Cardiac muscle cell (in vitro differentiated cells and primary cell): ENCODE data around the gene FAM47E. TPM values are rescaled to one million over a fixed set of nuclear protein-coding genes. Genes with fewer than 3 reads are reported as not detected.
"Not testable (repeated sequence)": the region's sequence is repeated elsewhere in the genome, so short reads cannot be mapped to it uniquely, and the experiment has no call there.

Experiments
- DNase-seq, 2 donors: peaks; one replicate each; pipeline versions ENCODE4 v3.0.0 to v3.0.0-alpha.2; 2010 to 2017; ENCODE audit warnings: low read depth in 1 of 2, low spot score in 1 of 2
- H3K27ac ChIP-seq: fragments of 200-600 bp; sonication (generic); 2 replicates; pipeline ENCODE4 v1.5.1; 2016
- H3K27me3 ChIP-seq: fragments of 200-600 bp; sonication (generic); 2 replicates; pipeline ENCODE4 v1.6.0; 2016; ENCODE audit warnings: control low read depth
- H3K36me3 ChIP-seq: fragments of 200-600 bp; sonication (generic); 2 replicates; pipeline ENCODE4 v1.5.1; 2016; ENCODE audit warnings: control low read depth
- H3K4me1 ChIP-seq: fragments of 200-600 bp; sonication (generic); 2 replicates; pipeline ENCODE4 v1.8.1; 2017; ENCODE audit warnings: low read depth, mild to moderate bottlenecking, mixed run types
- H3K4me3 ChIP-seq: fragments of 200-600 bp; sonication (generic); 2 replicates; pipeline ENCODE4 v1.5.1; 2016; ENCODE audit warnings: mild to moderate bottlenecking
- H3K9me3 ChIP-seq: fragments of 200-600 bp; sonication (generic); 2 replicates; pipeline ENCODE4 v1.5.1; 2017; ENCODE audit warnings: low read depth, mild to moderate bottlenecking, control low read depth
- CTCF ChIP-seq: IDR thresholded peaks from 2 replicates; pipeline ENCODE4 v1.5.1; 2012; ENCODE audit warnings: low read depth, mild to moderate bottlenecking, low read length
- polyA plus RNA-seq: library from polyadenylated mRNA; unstranded; fragments of >200 nt; fragmentation: Nextera tagmentation; extraction: Ambion mirVana; gene quantifications from 2 replicates; pipeline ENCODE4 v1.2.1, GENCODE V29; 2016
- total RNA-seq: library from RNA; depleted of rRNA; stranded (reverse); fragments of >200 nt; gene quantifications from 2 replicates; pipeline ENCODE4 v1.2.3, GENCODE V29; 2016

The FAM47E gene
- total and polyA plus RNA-seq, 2 experiments from 2014 or later, result 2.4 to 7.4 TPM

- DNase-seq, result no peak
- no peak for TF ChIP-seq CTCF
- Histone ChIP-seq H3K27me3 (no peaks in the 10 kb centered on the region), H3K4me3 (no peak overlapping the region), H3K27ac (no peak overlapping the region), H3K36me3 (no peaks in the 10 kb centered on the region), H3K9me3 (no peaks in the 10 kb centered on the region), H3K4me1 (no peaks in the 10 kb centered on the region)
Measured at GRCh38 chr4:76238236-76238635, 13.3 kb upstream of the FAM47E start.

GRCh38 chr4:76238701-76239100, 12.8 kb upstream of the FAM47E start:
- Histone ChIP-seq H3K36me3 (no peaks in the 10 kb centered on the region), H3K4me3 (no peak overlapping the region), H3K27ac (no peak overlapping the region), H3K9me3 (no peaks in the 10 kb centered on the region), H3K4me1 (no peaks in the 10 kb centered on the region), H3K27me3 (no peaks in the 10 kb centered on the region)
- no peak for DNase-seq
- no peak for TF ChIP-seq CTCF

GRCh38 chr4:76240236-76240635, 11.3 kb upstream of the FAM47E start:
- no peaks in the 10 kb centered on the region for H3K4me1 ChIP-seq
- H3K27ac ChIP-seq, result no peak overlapping the region
- TF ChIP-seq CTCF, result no peak
- no peak for DNase-seq
- H3K4me3 ChIP-seq, result no peak overlapping the region
- no peaks in the 10 kb centered on the region for H3K36me3 ChIP-seq
- H3K27me3 ChIP-seq, result no peaks in the 10 kb centered on the region
- H3K9me3 ChIP-seq, result no peaks in the 10 kb centered on the region

- H3K27me3 ChIP-seq, H3K4me3 ChIP-seq, H3K27ac ChIP-seq, H3K36me3 ChIP-seq, H3K4me1 ChIP-seq, H3K9me3 ChIP-seq, DNase-seq: not testable (repeated sequence)
Measured at GRCh38 chr4:76243877-76244276, 7.6 kb upstream of the FAM47E start.

GRCh38 chr4:76246025-76246424, 5.5 kb upstream of the FAM47E start:
- H3K27ac ChIP-seq, result no peak overlapping the region
- H3K4me1 ChIP-seq, result no peaks in the 10 kb centered on the region
- peaks cover 19% of the 10 kb centered on the region for H3K27me3 ChIP-seq
- H3K36me3 ChIP-seq, result no peaks in the 10 kb centered on the region
- DNase-seq, result no peak
- no peaks in the 10 kb centered on the region for H3K9me3 ChIP-seq
- TF ChIP-seq CTCF, result no peak
- no peak overlapping the region for H3K4me3 ChIP-seq

- H3K27me3 ChIP-seq, result peaks cover 19% of the 10 kb centered on the region
- no peaks in the 10 kb centered on the region for H3K36me3 ChIP-seq
- DNase-seq, result no peak
- H3K4me1 ChIP-seq, result no peaks in the 10 kb centered on the region
- no peak for TF ChIP-seq CTCF
- H3K9me3 ChIP-seq, result no peaks in the 10 kb centered on the region
- H3K27ac ChIP-seq, result no peak overlapping the region
- no peak overlapping the region for H3K4me3 ChIP-seq
Measured at GRCh38 chr4:76246852-76247251, 4.7 kb upstream of the FAM47E start.
